Osteoblast (primary cell): ENCODE data around the gene SMIM22. TPM values are rescaled to one million over a fixed set of nuclear protein-coding genes. Genes with fewer than 3 reads are reported as not detected.

Experiments used
- DNase-seq: peaks from one replicate; pipeline ENCODE4 v3.0.0; 2011; ENCODE audit warnings: low spot score, mixed read lengths; ENCODE audit not compliant: insufficient read length; ENCODE audit errors: missing footprints
- H2AFZ ChIP-seq: 2 replicates; pipeline ENCODE4 v1.6.0; 2011; ENCODE audit warnings: mild to moderate bottlenecking, low read length
- H3K27ac ChIP-seq: 2 replicates; pipeline ENCODE4 v1.5.1; 2011; ENCODE audit warnings: mild to moderate bottlenecking, low read depth, low read length, moderate library complexity
- H3K27me3 ChIP-seq: 2 replicates; pipeline ENCODE4 v1.6.0; 2012; ENCODE audit warnings: mild to moderate bottlenecking, control low read depth, inconsistent platforms, low read length, moderate library complexity; ENCODE audit not compliant: insufficient read depth
- H3K36me3 ChIP-seq: 2 replicates; pipeline ENCODE4 v1.5.1; 2011; ENCODE audit warnings: mild to moderate bottlenecking, low read length, control low read depth, moderate library complexity; ENCODE audit not compliant: insufficient read depth
- H3K4me1 ChIP-seq: 2 replicates; pipeline ENCODE4 v1.5.1; 2011; ENCODE audit warnings: mild to moderate bottlenecking, low read length, control low read depth, moderate library complexity; ENCODE audit not compliant: insufficient read depth
- H3K4me2 ChIP-seq: 2 replicates; pipeline ENCODE4 v1.6.0; 2011; ENCODE audit warnings: mild to moderate bottlenecking, low read length; ENCODE audit not compliant: insufficient read depth
- H3K4me3 ChIP-seq: fragments of 200-600 bp; sonication (generic); 3 replicates; pipeline ENCODE4 v1.5.1; 2012; ENCODE audit warnings: mild to moderate bottlenecking, low read length, inconsistent platforms; ENCODE audit not compliant: insufficient read depth
- H3K79me2 ChIP-seq: 2 replicates; pipeline ENCODE4 v1.6.0; 2012; ENCODE audit warnings: mild to moderate bottlenecking, low read length, control low read depth, inconsistent platforms; ENCODE audit not compliant: insufficient read depth
- H3K9me3 ChIP-seq: 2 replicates; pipeline ENCODE4 v1.5.1; 2011; ENCODE audit warnings: low read depth, low read length, control low read depth
- H4K20me1 ChIP-seq: 2 replicates; pipeline ENCODE4 v1.6.0; 2012; ENCODE audit warnings: mild to moderate bottlenecking, low read length, control low read depth; ENCODE audit not compliant: insufficient read depth
- CTCF ChIP-seq: IDR thresholded peaks from 2 replicates; pipeline ENCODE4 v1.5.1; 2011; ENCODE audit warnings: mild to moderate bottlenecking, low read depth, low read length, moderate library complexity; ENCODE audit errors: extremely low read depth
- total RNA-seq: library from RNA; depleted of rRNA; stranded (reverse); fragments of >200 nt; gene quantifications from 2 replicates; pipeline ENCODE4 v1.2.3, GENCODE V29; 2012

SMIM22 gene
- total RNA-seq, 1 donor: not detected

- Histone ChIP-seq H3K27me3 (no peaks in the 10 kb centered on the region), H3K36me3 (peaks cover 27% of the 10 kb centered on the region), H3K4me3 (peak within 1 kb of the TSS; percentile 99), H3K9me3 (no peaks in the 10 kb centered on the region), H3K4me1 (peaks cover 20% of the 10 kb centered on the region), H2AFZ (peak within 1 kb of the TSS; percentile 97), H4K20me1 (peaks cover 4% of the 10 kb centered on the region), H3K27ac (peak within 1 kb of the TSS; percentile 89), H3K79me2 (peaks cover 34% of the 10 kb centered on the region), H3K4me2 (peak within 1 kb of the TSS; percentile 99)
- DNase-seq: peak; percentile 99
- no peak for TF ChIP-seq CTCF
Observed at GRCh38 chr16:4766875-4767628, 28.1 kb upstream of the SMIM22 start, which contains the start of gene ZNF500. ZNF500 (minus strand) TSS chr16:4767162; CDS start chr16:4765978, 1,184 bp downstream.

GRCh38 chr16:4767872-4768548 lies 27.2 kb upstream of the SMIM22 start:
- Histone ChIP-seq H3K4me3 (peak overlapping the region; percentile 78), H3K79me2 (peaks cover 32% of the 10 kb centered on the region), H3K9me3 (no peaks in the 10 kb centered on the region), H3K27me3 (no peaks in the 10 kb centered on the region), H3K4me1 (peaks cover 20% of the 10 kb centered on the region), H3K36me3 (peaks cover 17% of the 10 kb centered on the region), H2AFZ (peak overlapping the region; percentile 97), H4K20me1 (peaks cover 4% of the 10 kb centered on the region), H3K4me2 (peak overlapping the region; percentile 99), H3K27ac (peak overlapping the region; percentile 89)
- no peak for DNase-seq
- no peak for TF ChIP-seq CTCF

GRCh38 chr16:4768549-4769305 lies 26.4 kb upstream of the SMIM22 start:
- peak overlapping the region; percentile 97 for H2AFZ ChIP-seq
- H3K79me2 ChIP-seq: peaks cover 28% of the 10 kb centered on the region
- peak overlapping the region; percentile 89 for H3K27ac ChIP-seq
- H3K27me3 ChIP-seq: no peaks in the 10 kb centered on the region
- H3K9me3 ChIP-seq: no peaks in the 10 kb centered on the region
- peaks cover 11% of the 10 kb centered on the region for H3K36me3 ChIP-seq
- peak overlapping the region; percentile 99 for H3K4me2 ChIP-seq
- H4K20me1 ChIP-seq: peaks cover 3% of the 10 kb centered on the region
- H3K4me1 ChIP-seq: peaks cover 20% of the 10 kb centered on the region
- no peak for TF ChIP-seq CTCF
- H3K4me3 ChIP-seq: peak overlapping the region; percentile 78
- peak; percentile 99 for DNase-seq
